ENCODE data around the gene CD1E. TPM values are rescaled to one million over a fixed set of nuclear protein-coding genes. Genes with fewer than 3 reads are reported as not detected.

Gene CD1E
- total and polyA plus RNA-seq, 2 of the 4 experiments (the other 2 are of a cell fraction) = not detected

DNA sequence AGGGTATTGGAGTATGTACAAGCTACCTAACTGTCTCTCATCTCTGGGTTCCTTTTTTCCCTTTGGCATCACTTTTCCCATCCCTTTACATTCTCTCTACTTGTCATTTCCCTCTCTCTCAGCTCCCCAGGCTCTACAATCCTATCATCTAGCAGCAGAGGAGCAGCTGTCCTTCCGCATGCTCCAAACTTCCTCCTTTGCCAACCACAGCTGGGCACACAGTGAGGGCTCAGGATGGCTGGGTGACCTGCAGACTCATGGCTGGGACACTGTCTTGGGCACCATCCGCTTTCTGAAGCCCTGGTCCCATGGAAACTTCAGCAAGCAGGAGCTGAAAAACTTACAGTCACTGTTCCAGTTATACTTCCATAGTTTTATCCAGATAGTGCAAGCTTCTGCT, 561 bp downstream of the CD1E start:
- no TSS peak for BruUV-seq (replicated peaks)
- WGBS, 2 experiments (ENCODE audit: extremely low coverage in 2 of 2, insufficient read length in 1 of 2) = 0% methylated on average over 1 of the region's 2 CpGs; no CpG with 5 or more reads in 1 of the 2 experiments
- H4K8ac ChIP-seq (ENCODE audit: low read depth in 2 of 2, low read length in 2 of 2) = no peak overlapping the region
- no peak overlapping the region for H3K4me2 ChIP-seq (ENCODE audit: low read depth, low read length)
- H3K9me1 ChIP-seq (ENCODE audit: insufficient read depth, low read length) = no peaks in the 10 kb centered on the region
- no peaks in the 10 kb centered on the region for H3K36me3 ChIP-seq (ENCODE audit: control insufficient read depth, insufficient read depth, low read length)
- no peak overlapping the region for H2AK9ac ChIP-seq (replicated peaks; ENCODE audit: low read depth, low read length, poor library complexity)
- H2AK5ac ChIP-seq (ENCODE audit: low read depth, low read length) = no peak overlapping the region
- H3K27me3 ChIP-seq (ENCODE audit: control insufficient read depth, insufficient read depth, low read length) = no peaks in the 10 kb centered on the region
- H4K5ac ChIP-seq (ENCODE audit: low read depth, low read length) = no peak overlapping the region
- DNase-seq (no peak), ATAC-seq (ENCODE audit: low read depth) (no peak)
- H4K91ac ChIP-seq (ENCODE audit: insufficient read depth, low read depth, low read length) = no peak overlapping the region
- no peak overlapping the region for H2BK5ac ChIP-seq (ENCODE audit: low read depth, low read length, poor library complexity, severe bottlenecking)
- H3K56ac ChIP-seq (ENCODE audit: extremely low read depth, insufficient read depth, low read length) = no peak overlapping the region
- H4K20me1 ChIP-seq (ENCODE audit: insufficient read depth, low read length) = no peaks in the 10 kb centered on the region
- in situ Hi-C loops (cut with MboI; ENCODE audit: low sequenced_read_pairs) (no loop called here), dilution Hi-C loops (cut with HindIII; ENCODE audit: low sequenced_read_pairs, unreplicated experiment) (no loop called here), intact Hi-C loops (cut with micrococcal nuclease) (no loop called here)
- H2AFZ ChIP-seq (replicated peaks; ENCODE audit: low read length, poor library complexity) = no peak overlapping the region
- no peak overlapping the region for H2BK15ac ChIP-seq (ENCODE audit: low read depth, low read length)
- no peak overlapping the region for H3K9ac ChIP-seq (ENCODE audit: low read depth, low read length)
- POLR2A ChIA-PET (ENCODE audit: unreplicated experiment) = no interaction called here
- no peaks in the 10 kb centered on the region; the same call in 1 of the 2 replicates for H3K9me3 ChIP-seq (ENCODE audit: control insufficient read depth, insufficient read depth, low read length)
- H3K27ac ChIP-seq (ENCODE audit: insufficient read depth, low read length) = no peak overlapping the region
- H3K4me1 ChIP-seq (ENCODE audit: control insufficient read depth, insufficient read depth, low read length) = no peaks in the 10 kb centered on the region
- no peak overlapping the region for H3K18ac ChIP-seq (ENCODE audit: low read depth, low read length)
- CTCF ChIA-PET = interaction anchor here (0.7 kb wide), 1 partner anchor 1437 kb away, joined by 3 read pairs; no protein-coding TSS in a partner anchor
- H2BK120ac ChIP-seq (ENCODE audit: low read depth, low read length) = no peak overlapping the region
- H3K14ac ChIP-seq (replicated peaks; ENCODE audit: low read depth, low read length) = no peak overlapping the region
- H2BK20ac ChIP-seq (ENCODE audit: low read depth, low read length) = no peak overlapping the region
- H3K79me1 ChIP-seq (ENCODE audit: low read depth in 1 of 2, low read length in 2 of 2) = no peaks in the 10 kb centered on the region
- TF ChIP-seq MXI1 (IDR thresholded peaks at IDR 0.05; ENCODE audit: borderline replicate concordance, low read depth, low read length) = no peak
- TF ChIP-seq, protein P1, sequence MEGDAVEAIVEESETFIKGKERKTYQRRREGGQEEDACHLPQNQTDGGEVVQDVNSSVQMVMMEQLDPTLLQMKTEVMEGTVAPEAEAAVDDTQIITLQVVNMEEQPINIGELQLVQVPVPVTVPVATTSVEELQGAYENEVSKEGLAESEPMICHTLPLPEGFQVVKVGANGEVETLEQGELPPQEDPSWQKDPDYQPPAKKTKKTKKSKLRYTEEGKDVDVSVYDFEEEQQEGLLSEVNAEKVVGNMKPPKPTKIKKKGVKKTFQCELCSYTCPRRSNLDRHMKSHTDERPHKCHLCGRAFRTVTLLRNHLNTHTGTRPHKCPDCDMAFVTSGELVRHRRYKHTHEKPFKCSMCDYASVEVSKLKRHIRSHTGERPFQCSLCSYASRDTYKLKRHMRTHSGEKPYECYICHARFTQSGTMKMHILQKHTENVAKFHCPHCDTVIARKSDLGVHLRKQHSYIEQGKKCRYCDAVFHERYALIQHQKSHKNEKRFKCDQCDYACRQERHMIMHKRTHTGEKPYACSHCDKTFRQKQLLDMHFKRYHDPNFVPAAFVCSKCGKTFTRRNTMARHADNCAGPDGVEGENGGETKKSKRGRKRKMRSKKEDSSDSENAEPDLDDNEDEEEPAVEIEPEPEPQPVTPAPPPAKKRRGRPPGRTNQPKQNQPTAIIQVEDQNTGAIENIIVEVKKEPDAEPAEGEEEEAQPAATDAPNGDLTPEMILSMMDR (conservative IDR thresholded peaks at IDR 0.05; ENCODE audit: low read depth, low read length) = no peak
- no peak for TF ChIP-seq CHD1 (IDR thresholded peaks at IDR 0.05; ENCODE audit: low read depth, low read length)
- TF ChIP-seq, protein P2, sequence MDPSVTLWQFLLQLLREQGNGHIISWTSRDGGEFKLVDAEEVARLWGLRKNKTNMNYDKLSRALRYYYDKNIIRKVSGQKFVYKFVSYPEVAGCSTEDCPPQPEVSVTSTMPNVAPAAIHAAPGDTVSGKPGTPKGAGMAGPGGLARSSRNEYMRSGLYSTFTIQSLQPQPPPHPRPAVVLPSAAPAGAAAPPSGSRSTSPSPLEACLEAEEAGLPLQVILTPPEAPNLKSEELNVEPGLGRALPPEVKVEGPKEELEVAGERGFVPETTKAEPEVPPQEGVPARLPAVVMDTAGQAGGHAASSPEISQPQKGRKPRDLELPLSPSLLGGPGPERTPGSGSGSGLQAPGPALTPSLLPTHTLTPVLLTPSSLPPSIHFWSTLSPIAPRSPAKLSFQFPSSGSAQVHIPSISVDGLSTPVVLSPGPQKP (IDR thresholded peaks at IDR 0.05; ENCODE audit: borderline replicate concordance, low read depth, low read length) = no peak
- TF ChIP-seq POLR2A (IDR thresholded peaks at IDR 0.05; ENCODE audit: low read depth, low read length) = no peak
- TF ChIP-seq CEBPB (IDR thresholded peaks at IDR 0.05; ENCODE audit: low read depth, low read length) = no peak
- no peak for TF ChIP-seq MAFK (IDR thresholded peaks at IDR 0.05; ENCODE audit: low read depth, low read length)
- no peak for TF ChIP-seq NFE2L2 (IDR thresholded peaks at IDR 0.05; ENCODE audit: low read depth, low read length)
- TF ChIP-seq, protein P3, sequence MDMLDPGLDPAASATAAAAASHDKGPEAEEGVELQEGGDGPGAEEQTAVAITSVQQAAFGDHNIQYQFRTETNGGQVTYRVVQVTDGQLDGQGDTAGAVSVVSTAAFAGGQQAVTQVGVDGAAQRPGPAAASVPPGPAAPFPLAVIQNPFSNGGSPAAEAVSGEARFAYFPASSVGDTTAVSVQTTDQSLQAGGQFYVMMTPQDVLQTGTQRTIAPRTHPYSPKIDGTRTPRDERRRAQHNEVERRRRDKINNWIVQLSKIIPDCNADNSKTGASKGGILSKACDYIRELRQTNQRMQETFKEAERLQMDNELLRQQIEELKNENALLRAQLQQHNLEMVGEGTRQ (IDR thresholded peaks at IDR 0.05; ENCODE audit: low read depth, low read length) = no peak
- no peak for TF ChIP-seq MAZ (IDR thresholded peaks at IDR 0.05; ENCODE audit: borderline replicate concordance, low read depth, low read length)
- no peak overlapping the region for H3K23ac ChIP-seq (ENCODE audit: low read depth, low read length)
- no peak overlapping the region for H3K4ac ChIP-seq (ENCODE audit: low read depth, low read length)
- H3K4me3 ChIP-seq (ENCODE audit: insufficient read depth, low read depth, low read length) = no peak overlapping the region

Measured in IMR-90 (cell line).